Endothelial cell of umbilical vein (primary cell): ENCODE results near the gene SRD5A2. TPM values are rescaled to one million over a fixed set of nuclear protein-coding genes. Genes with fewer than 3 reads are reported as not detected.

ENCODE experiments used
- BruUV-seq: library from RNA; stranded (reverse); fragments of 400-500 nt; replicated peaks from 2 replicates; lab custom pipeline; 2021; lab: Mats Ljungman, UMichigan
- CTCF ChIA-PET: fragments of 300-600, 350-600 bp; sonication (Branson Sonifier 250); formaldehyde crosslinking; loops from one replicate; lab custom pipeline; 2021; ENCODE audit warnings: antibody characterized with exemption, inconsistent platforms; lab: Charles Lee
- POLR2A ChIA-PET: fragments of 300-600, 350-600 bp; sonication (Branson Sonifier 250); formaldehyde crosslinking; loops from one replicate; lab custom pipeline; 2021; ENCODE audit warnings: antibody characterized with exemption, inconsistent platforms; lab: Charles Lee
- DNase-seq: peaks from one replicate; pipeline ENCODE4 v3.0.0-alpha.2; 2011; ENCODE audit warnings: low read depth, low spot score
- FAIRE-seq: peaks from 2 replicates; lab custom pipeline; 2011; peaks lifted over from hg19 to GRCh38; lab: Jason Lieb, UNC
- H2AFZ ChIP-seq: 2 replicates; pipeline ENCODE4 v1.6.0; 2012; ENCODE audit warnings: low read depth, low read length, control low read depth, inconsistent platforms
- H3K27ac ChIP-seq: 2 replicates; pipeline ENCODE4 v1.5.1; 2011; ENCODE audit warnings: low read depth, mild to moderate bottlenecking, control low read depth, low read length, moderate library complexity; ENCODE audit not compliant: insufficient read depth
- H3K27me3 ChIP-seq, 2 experiments: 2 replicates each; pipeline versions ENCODE4 v1.6.0 to v1.6.1; 2011; ENCODE audit warnings: low read length in 2 of 2, mixed read lengths in 1 of 2; ENCODE audit not compliant: control insufficient read depth in 2 of 2, insufficient read depth in 2 of 2
- H3K36me3 ChIP-seq, 2 experiments: 2 replicates in 1 of 2; 3 replicates in 1 of 2; pipeline ENCODE4 v1.5.1; 2011; ENCODE audit warnings: low read length in 2 of 2, mild to moderate bottlenecking in 1 of 2, moderate library complexity in 1 of 2; ENCODE audit not compliant: control insufficient read depth in 2 of 2, insufficient read depth in 2 of 2; ENCODE audit errors: extremely low read depth in 1 of 2
- H3K4me1 ChIP-seq: 3 replicates; pipeline ENCODE4 v1.5.1; 2011; ENCODE audit warnings: mild to moderate bottlenecking, low read length; ENCODE audit not compliant: control insufficient read depth, insufficient read depth; ENCODE audit errors: extremely low read depth
- H3K4me2 ChIP-seq: 2 replicates; pipeline ENCODE4 v1.6.1; 2011; ENCODE audit warnings: low read length, control low read depth, mixed read lengths; ENCODE audit not compliant: insufficient read depth
- H3K4me3 ChIP-seq, 3 experiments: fragments of 200-600 bp in 1 of 3; sonication (generic), shearing (Covaris generic) in 1 of 3; replicated peaks in 1 of 3; 2 replicates each; pipeline ENCODE4 v1.5.1; 2011 to 2016; ENCODE audit warnings: control low read depth in 3 of 3, low read length in 3 of 3, mild to moderate bottlenecking in 2 of 3, inconsistent platforms in 1 of 3, low read depth in 1 of 3, moderate library complexity in 1 of 3; ENCODE audit not compliant: insufficient read depth in 1 of 3
- H3K79me2 ChIP-seq: 2 replicates; pipeline ENCODE4 v1.6.0; 2012; ENCODE audit warnings: low read length, inconsistent platforms; ENCODE audit not compliant: control insufficient read depth, insufficient read depth
- H3K9ac ChIP-seq: replicated peaks from 2 replicates; pipeline ENCODE3; 2011; ENCODE audit warnings: low read length, control low read depth; ENCODE audit not compliant: insufficient read depth; ENCODE audit errors: extremely low read depth
- H3K9me1 ChIP-seq: replicated peaks from 3 replicates; pipeline ENCODE4 v1.6.0; 2011; ENCODE audit warnings: mild to moderate bottlenecking, low read length; ENCODE audit not compliant: control insufficient read depth, insufficient read depth; ENCODE audit errors: extremely low read depth
- H3K9me3 ChIP-seq: replicated peaks from 2 replicates; pipeline ENCODE4 v1.5.1; 2012; ENCODE audit warnings: low read length, inconsistent platforms; ENCODE audit not compliant: control insufficient read depth, insufficient read depth
- H4K20me1 ChIP-seq: replicated peaks from 2 replicates; pipeline ENCODE3; 2011; ENCODE audit warnings: mild to moderate bottlenecking, low read length; ENCODE audit not compliant: control insufficient read depth, insufficient read depth; ENCODE audit errors: extremely low read depth
- CTCF ChIP-seq, 2 donors: IDR thresholded peaks; 1 replicate in 1 of 2; 2 replicates in 1 of 2; pipeline ENCODE4 v1.5.1; 2011; ENCODE audit warnings: low read length in 2 of 2, mild to moderate bottlenecking in 2 of 2, moderate library complexity in 2 of 2, control low read depth in 1 of 2, inconsistent platforms in 1 of 2, low read depth in 1 of 2; ENCODE audit not compliant: insufficient read depth in 1 of 2; ENCODE audit errors: extremely low read depth in 1 of 2
- EZH2 ChIP-seq: IDR thresholded peaks from 2 replicates; pipeline ENCODE4 v1.6.1; 2012; ENCODE audit warnings: borderline replicate concordance, low read depth, mild to moderate bottlenecking, moderate library complexity, low read length, inconsistent platforms; ENCODE audit not compliant: severe bottlenecking
- FOS ChIP-seq: IDR thresholded peaks from 2 replicates; pipeline ENCODE4 v1.6.1; 2011; ENCODE audit warnings: mild to moderate bottlenecking, low read length, moderate library complexity, borderline replicate concordance; ENCODE audit not compliant: insufficient read depth
- GATA2 ChIP-seq: IDR thresholded peaks from 2 replicates; pipeline ENCODE4 v1.7.0; 2011; ENCODE audit warnings: low read depth, mild to moderate bottlenecking, moderate library complexity, mixed read lengths, low read length; ENCODE audit not compliant: insufficient read length, insufficient read depth
- JUN ChIP-seq: IDR thresholded peaks from 2 replicates; pipeline ENCODE4 v1.6.1; 2011; ENCODE audit warnings: borderline replicate concordance, low read depth; ENCODE audit not compliant: insufficient read length, insufficient read depth
- MAX ChIP-seq: IDR thresholded peaks from 2 replicates; pipeline ENCODE4 v1.6.1; 2011; ENCODE audit not compliant: insufficient read depth, insufficient read length
- MYC ChIP-seq: IDR thresholded peaks from one replicate; pipeline ENCODE4 v1.6.1; 2011; ENCODE audit warnings: mild to moderate bottlenecking, low read depth, low read length
- POLR2A ChIP-seq: IDR thresholded peaks from 2 replicates; pipeline ENCODE4 v1.6.1; 2012; ENCODE audit warnings: low read depth, mild to moderate bottlenecking, control low read depth, low read length
- POLR2AphosphoS5 ChIP-seq: IDR thresholded peaks from 2 replicates; pipeline ENCODE4 v1.6.1; 2012; ENCODE audit warnings: low read depth, mild to moderate bottlenecking, control low read depth, low read length, moderate library complexity; ENCODE audit not compliant: insufficient read depth
- dilution Hi-C: fragments of 300-500 bp; cut with MboI; formaldehyde crosslinking; loops from one replicate; pipeline ENCODE4 v1.15.0; 2019; ENCODE audit warnings: low sequenced_read_pairs; ENCODE audit not compliant: extremely low pct_ligation_motif_present
- intact Hi-C: fragments of 100-400 bp; cut with micrococcal nuclease; formaldehyde crosslinking; loops from one replicate; pipeline ENCODE4 v1.10.0; 2022
- polyA plus RNA-seq, 4 experiments: library from polyadenylated mRNA; depleted of rRNA in 3 of 4; stranded (reverse) in 3 of 4; unstranded in 1 of 4; fragments of >200 nt; gene quantifications; 2 replicates each; pipeline versions ENCODE4 v1.2.1 to v1.2.3, GENCODE V29; 2011 to 2012; ENCODE audit warnings: missing spikeins in 1 of 4
- total RNA-seq: library from RNA; stranded (reverse); gene quantifications from 2 replicates; pipeline ENCODE4 v1.2.3, GENCODE V29; 2021

Gene SRD5A2
- total and polyA plus RNA-seq, 2 donors (not counting 3 experiments of a cell fraction or from before 2014, with no cell fraction given) = not detected

GRCh38 chr2:31515586-31515985, 65.2 kb downstream of the SRD5A2 start:
- DNase-seq (no peak), FAIRE-seq (no peak)
- no peaks in the 10 kb centered on the region for H3K79me2 ChIP-seq
- no peak for TF ChIP-seq JUN
- TF ChIP-seq MAX = no peak
- TF ChIP-seq POLR2AphosphoS5 = no peak
- no peak for TF ChIP-seq GATA2
- no peak for TF ChIP-seq MYC
- TF ChIP-seq POLR2A = no peak
- TF ChIP-seq FOS = no peak
- no peak for TF ChIP-seq EZH2
- TF ChIP-seq CTCF (IDR thresholded peaks at IDR 0.05; ENCODE audit: extremely low read depth in 1 of 2, insufficient read depth in 1 of 2, low read depth in 1 of 2, low read length in 2 of 2) = no peak
- H3K4me1 ChIP-seq = no peaks in the 10 kb centered on the region
- dilution Hi-C loops = no loop called here
- no peak overlapping the region for H3K9ac ChIP-seq
- no TSS peak for BruUV-seq
- no peaks in the 10 kb centered on the region for H3K9me1 ChIP-seq
- H3K27ac ChIP-seq = no peak overlapping the region
- ChIA-PET CTCF (no interaction called here), POLR2A (no interaction called here)
- H3K36me3 ChIP-seq = no peaks in the 10 kb centered on the region
- no peaks in the 10 kb centered on the region for H3K9me3 ChIP-seq
- H2AFZ ChIP-seq = no peak overlapping the region
- intact Hi-C loops = no loop called here
- H3K4me2 ChIP-seq = no peak overlapping the region
- H4K20me1 ChIP-seq = no peaks in the 10 kb centered on the region
- H3K27me3 ChIP-seq = no peaks in the 10 kb centered on the region
- H3K4me3 ChIP-seq = no peak overlapping the region
